HEK293 (cell line): Measurements from ENCODE around the gene MAP1LC3B2.

Source experiments
- CTCF ChIP-seq: fragments of 450-650 bp; formaldehyde crosslinking; IDR thresholded peaks from 2 replicates; pipeline ENCODE4 v1.5.1; 2016; ENCODE audit warnings: missing biosample characterization, missing genetic modification characterization
- ZNF132 ChIP-seq: fragments of 450-650 bp; formaldehyde crosslinking; IDR thresholded peaks from 2 replicates; pipeline ENCODE4 v1.5.1; 2017; ENCODE audit warnings: missing biosample characterization, missing genetic modification characterization, borderline replicate concordance
- ZNF341 ChIP-seq: fragments of 450-650 bp; formaldehyde crosslinking; IDR thresholded peaks from 2 replicates; pipeline ENCODE4; 2016; ENCODE audit warnings: low read depth, missing biosample characterization, missing genetic modification characterization
- ZNF362 ChIP-seq: fragments of 450-650 bp; formaldehyde crosslinking; IDR thresholded peaks from 2 replicates; pipeline ENCODE4 v1.5.1; 2016; ENCODE audit warnings: missing biosample characterization, missing genetic modification characterization
- ZNF433 ChIP-seq: fragments of 450-650 bp; formaldehyde crosslinking; IDR thresholded peaks from 2 replicates; pipeline ENCODE4 v1.5.1; 2016; ENCODE audit warnings: missing biosample characterization, missing genetic modification characterization, low read depth
- ZNF549 ChIP-seq: fragments of 450-650 bp; IDR thresholded peaks from 2 replicates; pipeline ENCODE4 v1.5.1; 2018; ENCODE audit warnings: missing biosample characterization, missing genetic modification characterization, mild to moderate bottlenecking, inconsistent platforms, moderate library complexity
- ZNF639 ChIP-seq: fragments of 450-650 bp; formaldehyde crosslinking; IDR thresholded peaks from 2 replicates; pipeline ENCODE4 v1.5.1; 2016; ENCODE audit warnings: missing biosample characterization, missing genetic modification characterization
- ZNF660 ChIP-seq: fragments of 450-650 bp; IDR thresholded peaks from 2 replicates; pipeline ENCODE4 v1.5.1; 2018; ENCODE audit warnings: missing biosample characterization, mild to moderate bottlenecking, missing genetic modification characterization
- ZNF701 ChIP-seq: fragments of 450-650 bp; formaldehyde crosslinking; IDR thresholded peaks from 2 replicates; pipeline ENCODE4 v1.5.1; 2016; ENCODE audit warnings: missing biosample characterization, missing genetic modification characterization

- TF ChIP-seq ZNF362 (tag by site-specific recombination) (no peak), ZNF660 (tag by site-specific recombination) (no peak), ZNF639 (tag by site-specific recombination) (no peak), ZNF132 (tag by site-specific recombination) (no peak), CTCF (tag by site-specific recombination) (no peak), ZNF341 (tag by site-specific recombination) (no peak), ZNF701 (tag by site-specific recombination) (no peak), ZNF549 (tag by site-specific recombination) (no peak), ZNF433 (tag by site-specific recombination) (no peak)
These were observed 14.5 kb upstream of the MAP1LC3B2 start for GRCh38 chr12:116544656-116545055.
